Cardiac muscle cell (in vitro differentiated cells and primary cell): ENCODE measurements around the gene SULF2. TPM values are rescaled to one million over a fixed set of nuclear protein-coding genes. Genes with fewer than 3 reads are reported as not detected.
"Not testable (repeated sequence)": the region's sequence is repeated elsewhere in the genome, so short reads cannot be mapped to it uniquely, and the experiment has no call there.

Source experiments
- DNase-seq, 2 donors: peaks; one replicate each; pipeline versions ENCODE4 v3.0.0 to v3.0.0-alpha.2; 2010 to 2017; ENCODE audit warnings: low read depth in 1 of 2, low spot score in 1 of 2
- H3K27ac ChIP-seq: fragments of 200-600 bp; sonication (generic); 2 replicates; pipeline ENCODE4 v1.5.1; 2016
- H3K27me3 ChIP-seq: fragments of 200-600 bp; sonication (generic); 2 replicates; pipeline ENCODE4 v1.6.0; 2016; ENCODE audit warnings: control low read depth
- H3K36me3 ChIP-seq: fragments of 200-600 bp; sonication (generic); 2 replicates; pipeline ENCODE4 v1.5.1; 2016; ENCODE audit warnings: control low read depth
- H3K4me1 ChIP-seq: fragments of 200-600 bp; sonication (generic); 2 replicates; pipeline ENCODE4 v1.8.1; 2017; ENCODE audit warnings: low read depth, mild to moderate bottlenecking, mixed run types
- H3K4me3 ChIP-seq: fragments of 200-600 bp; sonication (generic); 2 replicates; pipeline ENCODE4 v1.5.1; 2016; ENCODE audit warnings: mild to moderate bottlenecking
- H3K9me3 ChIP-seq: fragments of 200-600 bp; sonication (generic); 2 replicates; pipeline ENCODE4 v1.5.1; 2017; ENCODE audit warnings: low read depth, mild to moderate bottlenecking, control low read depth
- polyA plus RNA-seq: library from polyadenylated mRNA; unstranded; fragments of >200 nt; fragmentation: Nextera tagmentation; extraction: Ambion mirVana; gene quantifications from 2 replicates; pipeline ENCODE4 v1.2.1, GENCODE V29; 2016
- total RNA-seq: library from RNA; depleted of rRNA; stranded (reverse); fragments of >200 nt; gene quantifications from 2 replicates; pipeline ENCODE4 v1.2.3, GENCODE V29; 2016
- TF ChIP-seq, protein P1 (sequence below): IDR thresholded peaks from 2 replicates; pipeline ENCODE4 v1.5.1; 2012; ENCODE audit warnings: low read depth, mild to moderate bottlenecking, low read length

SULF2 gene
- total RNA-seq: 4.2 and 12.0 TPM in 2 replicates
- polyA plus RNA-seq: 2.8 and 9.6 TPM in 2 replicates

DNA sequence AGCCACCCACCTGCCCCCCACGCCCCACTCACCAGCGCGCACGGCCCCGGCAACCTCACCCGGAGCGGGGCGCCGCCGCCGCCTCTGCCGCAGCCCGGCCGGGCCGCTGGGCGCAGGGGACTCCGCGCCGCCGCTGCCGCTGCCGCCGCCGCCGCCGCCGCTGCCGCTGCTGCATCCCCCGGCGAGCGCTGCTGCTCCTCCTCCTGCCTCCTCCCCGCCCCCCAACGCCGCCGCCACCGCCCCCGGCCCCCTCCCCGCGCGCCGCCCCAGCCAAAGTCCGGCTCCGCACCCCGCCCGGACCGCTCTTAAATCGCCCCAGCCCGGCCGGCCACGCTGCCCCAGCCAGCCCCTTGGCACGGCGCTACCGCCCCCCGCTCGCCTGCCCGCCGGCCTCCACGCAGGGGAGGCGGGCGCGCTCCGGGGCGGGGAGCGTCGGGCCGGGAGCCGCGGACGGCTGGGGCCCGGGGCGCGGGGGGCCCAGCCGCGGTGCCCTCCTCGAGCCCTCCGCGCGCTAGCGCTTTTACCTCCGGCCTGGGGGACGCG, at the start of gene SULF2:
Gene SULF2, minus strand, starts transcription at position 171 of the 543 bp plus-strand sequence. CDS start 28,118 bp downstream, outside the sequence.
- no peaks in the 10 kb centered on the region for H3K9me3 ChIP-seq
- peaks cover 10% of the 10 kb centered on the region for H3K27me3 ChIP-seq
- H3K4me3 ChIP-seq: peak within 1 kb of the TSS; percentile 59
- no peak within 1 kb of the TSS for H3K27ac ChIP-seq
- no peaks in the 10 kb centered on the region for H3K36me3 ChIP-seq
- TF ChIP-seq, protein P1, sequence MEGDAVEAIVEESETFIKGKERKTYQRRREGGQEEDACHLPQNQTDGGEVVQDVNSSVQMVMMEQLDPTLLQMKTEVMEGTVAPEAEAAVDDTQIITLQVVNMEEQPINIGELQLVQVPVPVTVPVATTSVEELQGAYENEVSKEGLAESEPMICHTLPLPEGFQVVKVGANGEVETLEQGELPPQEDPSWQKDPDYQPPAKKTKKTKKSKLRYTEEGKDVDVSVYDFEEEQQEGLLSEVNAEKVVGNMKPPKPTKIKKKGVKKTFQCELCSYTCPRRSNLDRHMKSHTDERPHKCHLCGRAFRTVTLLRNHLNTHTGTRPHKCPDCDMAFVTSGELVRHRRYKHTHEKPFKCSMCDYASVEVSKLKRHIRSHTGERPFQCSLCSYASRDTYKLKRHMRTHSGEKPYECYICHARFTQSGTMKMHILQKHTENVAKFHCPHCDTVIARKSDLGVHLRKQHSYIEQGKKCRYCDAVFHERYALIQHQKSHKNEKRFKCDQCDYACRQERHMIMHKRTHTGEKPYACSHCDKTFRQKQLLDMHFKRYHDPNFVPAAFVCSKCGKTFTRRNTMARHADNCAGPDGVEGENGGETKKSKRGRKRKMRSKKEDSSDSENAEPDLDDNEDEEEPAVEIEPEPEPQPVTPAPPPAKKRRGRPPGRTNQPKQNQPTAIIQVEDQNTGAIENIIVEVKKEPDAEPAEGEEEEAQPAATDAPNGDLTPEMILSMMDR: no peak
- peak; percentile 70 to 74 for DNase-seq
- no peaks in the 10 kb centered on the region for H3K4me1 ChIP-seq

DNA sequence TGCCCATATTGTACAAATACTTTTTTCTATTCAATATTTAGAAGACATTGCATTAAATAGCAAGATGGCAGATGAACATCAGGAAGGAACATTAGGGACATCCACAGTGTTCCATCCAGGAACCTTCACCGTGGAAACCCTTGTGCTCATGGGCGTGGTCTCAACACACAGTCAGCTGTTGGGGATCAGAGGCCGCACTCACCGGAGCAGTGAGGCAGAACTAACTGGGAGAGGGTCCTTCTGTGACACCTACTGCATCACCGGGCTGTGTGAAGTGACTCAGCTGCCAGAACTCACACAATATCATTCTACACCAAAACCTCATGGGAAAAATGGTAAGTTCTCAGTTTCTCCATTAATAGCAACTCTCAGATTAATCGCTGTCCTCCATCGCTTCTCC, 46.4 kb upstream of the SULF2 start:
- not testable (repeated sequence) for H3K4me1 ChIP-seq, DNase-seq, H3K4me3 ChIP-seq, H3K36me3 ChIP-seq, H3K27me3 ChIP-seq, H3K27ac ChIP-seq, H3K9me3 ChIP-seq

DNA sequence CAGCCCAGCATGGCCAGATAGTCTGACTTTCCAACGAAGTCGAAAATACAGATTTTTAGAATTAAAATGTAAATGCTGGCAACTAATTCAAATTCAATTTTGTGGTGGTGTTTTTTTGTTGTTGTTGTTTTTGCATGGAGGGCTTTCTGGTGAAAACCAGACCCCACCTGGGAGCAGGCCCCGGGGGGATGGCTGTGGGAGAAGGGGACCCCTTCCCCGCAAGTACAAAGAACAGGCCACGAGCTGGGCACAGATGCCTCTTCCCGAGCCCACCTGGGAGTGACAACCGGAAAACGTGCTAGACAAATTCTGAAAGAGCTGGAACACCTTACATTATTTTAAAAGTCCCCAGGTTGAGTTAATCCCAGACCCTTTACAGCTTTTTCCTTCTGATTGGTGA, 41.4 kb upstream of the SULF2 start:
- DNase-seq, H3K4me1 ChIP-seq, H3K9me3 ChIP-seq, H3K4me3 ChIP-seq, H3K36me3 ChIP-seq, H3K27me3 ChIP-seq, H3K27ac ChIP-seq: not testable (repeated sequence)

DNA sequence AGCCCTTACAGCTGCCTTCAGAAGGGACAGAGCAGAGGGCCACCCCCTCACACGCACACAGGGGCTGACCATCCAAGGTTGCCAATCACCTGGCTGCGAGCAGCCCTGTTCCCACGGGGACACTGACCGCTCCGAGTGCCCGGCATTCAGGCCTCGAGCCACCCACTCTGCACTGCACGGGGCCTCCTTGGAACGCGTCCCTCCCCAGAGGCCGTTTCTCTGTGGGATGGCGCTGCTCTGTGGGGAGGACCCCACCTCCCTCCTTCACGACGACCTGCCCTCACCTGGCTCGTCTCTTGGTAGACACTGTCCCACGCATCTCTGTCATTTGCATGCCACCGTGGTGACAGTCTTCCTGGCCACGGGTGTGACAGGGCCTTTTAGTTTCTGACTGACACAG, 40.7 kb upstream of the SULF2 start:
- H3K27ac ChIP-seq, H3K27me3 ChIP-seq, H3K4me3 ChIP-seq, H3K9me3 ChIP-seq, H3K36me3 ChIP-seq, H3K4me1 ChIP-seq, DNase-seq: not testable (repeated sequence)

DNA sequence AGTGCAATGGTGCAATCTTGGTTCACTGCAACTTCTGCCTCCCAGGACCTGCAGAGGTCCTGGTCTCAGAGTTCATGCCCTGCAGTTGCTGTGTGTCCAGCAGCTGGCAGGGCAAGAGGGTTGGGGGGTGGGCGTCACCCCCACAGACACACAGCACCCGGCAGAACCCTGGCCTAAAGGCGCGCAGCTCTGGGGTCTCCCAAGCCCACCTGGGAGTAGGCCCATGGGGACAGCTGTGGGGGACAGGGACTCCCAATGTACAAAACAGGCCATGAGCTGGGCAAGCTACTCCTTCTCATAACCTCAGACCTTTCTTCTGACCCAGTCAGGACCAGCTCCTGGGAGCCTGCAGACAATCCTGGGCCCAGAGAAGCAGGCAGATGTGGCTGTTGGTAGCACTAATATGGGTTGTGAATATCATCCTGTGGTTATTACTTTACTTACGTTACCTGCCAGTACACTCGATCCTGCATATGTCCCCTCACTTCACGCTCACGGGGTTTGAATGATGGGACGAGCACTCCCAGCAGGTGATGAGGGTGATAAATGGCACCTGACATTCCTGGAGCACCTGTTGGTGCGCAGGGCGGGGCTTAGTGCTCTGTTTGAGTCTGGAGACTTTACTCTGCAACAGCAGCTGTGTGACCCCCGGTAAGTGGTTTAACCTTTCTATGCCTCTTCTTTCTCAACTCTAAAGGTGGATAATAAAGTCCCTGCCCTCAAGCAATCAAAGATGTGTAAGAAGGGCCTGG, 39.9 kb upstream of the SULF2 start:
- no peak for DNase-seq
- TF ChIP-seq, protein P1: no peak
- no peak overlapping the region for H3K4me3 ChIP-seq
- H3K9me3 ChIP-seq: no peaks in the 10 kb centered on the region
- no peaks in the 10 kb centered on the region for H3K4me1 ChIP-seq
- no peaks in the 10 kb centered on the region for H3K36me3 ChIP-seq
- no peak overlapping the region for H3K27ac ChIP-seq
- peaks cover 6% of the 10 kb centered on the region for H3K27me3 ChIP-seq

DNA sequence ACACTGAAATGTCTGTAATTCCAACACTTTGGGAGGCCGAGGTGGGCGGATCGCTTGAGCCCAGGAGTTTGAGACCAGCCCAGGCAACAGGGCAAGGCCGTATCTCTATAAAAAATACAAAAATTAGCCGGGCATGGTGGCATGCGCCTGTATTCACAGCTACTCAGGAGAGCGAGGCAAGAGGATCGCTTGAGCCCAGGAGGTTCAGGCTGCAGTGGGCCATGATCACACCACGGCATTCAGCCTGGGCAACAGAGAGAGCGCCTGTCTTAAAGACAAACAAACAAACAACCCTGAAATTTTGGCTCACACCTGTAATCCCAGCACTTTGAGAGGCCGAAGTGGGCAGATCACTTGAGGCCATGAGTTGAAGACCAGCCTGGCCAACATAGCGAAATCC, 38.7 kb upstream of the SULF2 start:
- not testable (repeated sequence) for H3K9me3 ChIP-seq, H3K4me1 ChIP-seq, H3K27me3 ChIP-seq, H3K36me3 ChIP-seq, DNase-seq, H3K27ac ChIP-seq, H3K4me3 ChIP-seq

DNA sequence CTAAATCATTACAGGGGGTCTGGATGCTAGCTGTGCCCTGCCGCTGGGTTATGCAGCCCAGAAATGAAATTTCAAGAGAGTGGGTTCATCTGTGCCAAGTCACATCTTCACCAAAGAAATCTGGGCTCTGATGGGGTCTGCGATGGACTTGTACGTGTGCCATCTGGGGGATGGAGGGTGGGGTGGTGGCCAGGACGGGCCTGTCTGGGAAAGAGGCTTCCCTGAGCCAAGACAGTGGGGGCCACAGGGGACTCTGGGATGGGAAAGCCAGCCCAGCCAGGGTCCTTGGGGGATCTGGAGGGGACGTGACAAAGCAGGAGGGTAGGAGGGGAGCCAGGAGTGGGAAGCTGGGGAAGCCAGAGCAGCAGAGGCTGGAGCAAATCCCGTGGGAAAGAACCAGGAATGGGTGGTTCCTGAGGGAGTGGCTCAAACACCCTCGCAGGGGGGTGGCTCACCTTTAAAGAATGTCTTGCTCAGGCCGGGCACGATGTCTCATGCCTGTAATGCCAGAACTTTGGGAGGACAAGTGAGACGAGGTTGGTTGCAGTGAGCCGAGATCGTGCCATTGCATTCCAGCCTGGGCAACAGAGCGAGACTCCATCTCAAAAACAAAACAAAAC, 36.3 kb upstream of the SULF2 start:
- H3K36me3 ChIP-seq: no peaks in the 10 kb centered on the region
- no peak overlapping the region for H3K27ac ChIP-seq
- H3K9me3 ChIP-seq: no peaks in the 10 kb centered on the region
- no peaks in the 10 kb centered on the region for H3K4me1 ChIP-seq
- no peak overlapping the region for H3K4me3 ChIP-seq
- no peak for DNase-seq
- peaks cover 6% of the 10 kb centered on the region for H3K27me3 ChIP-seq
- TF ChIP-seq, protein P1: no peak
